DND-41 (cell line): Measurements from ENCODE around the gene PCAT6.
A peak's percentile ranks its signal among the peaks of the same experiment; 100 is the strongest.

Experiments used
- ATAC-seq: fragments of 200-7000 bp; cut with Tn5 transposase; 3 replicates; pipeline ENCODE4 v1.9.1; 2021; ENCODE audit warnings: low read depth; ENCODE audit not compliant: insufficient read depth
- DNase-seq: peaks from one replicate; pipeline ENCODE4 v3.0.0-alpha.2; 2020
- H2AFZ ChIP-seq: 2 replicates; pipeline ENCODE4 v1.6.0; 2012; ENCODE audit warnings: low read depth, low read length
- H3K27ac ChIP-seq: 2 replicates; pipeline ENCODE4 v1.5.1; 2012; ENCODE audit warnings: low read length, inconsistent platforms
- H3K27me3 ChIP-seq: fragments of 200-600 bp; sonication (generic); 2 replicates; pipeline ENCODE4 v1.6.0; 2012; ENCODE audit warnings: low read length, mild to moderate bottlenecking, inconsistent platforms; ENCODE audit not compliant: insufficient read depth, poor library complexity
- H3K36me3 ChIP-seq: 2 replicates; pipeline ENCODE4 v1.5.1; 2012; ENCODE audit warnings: low read length, inconsistent platforms; ENCODE audit not compliant: insufficient read depth
- H3K4me1 ChIP-seq: 2 replicates; pipeline ENCODE4 v1.5.1; 2012; ENCODE audit warnings: mild to moderate bottlenecking, low read length; ENCODE audit not compliant: insufficient read depth
- H3K4me2 ChIP-seq: 2 replicates; pipeline ENCODE4 v1.6.0; 2012; ENCODE audit warnings: mild to moderate bottlenecking, moderate library complexity, low read length, inconsistent platforms; ENCODE audit not compliant: insufficient read depth
- H3K4me3 ChIP-seq, 2 experiments: fragments of 200-600 bp in 1 of 2; shearing (Covaris generic) in 1 of 2; 2 replicates each; pipeline ENCODE4 v1.5.1; 2012 to 2016; ENCODE audit warnings: inconsistent platforms in 2 of 2, low read length in 2 of 2, mild to moderate bottlenecking in 2 of 2, low read depth in 1 of 2, moderate library complexity in 1 of 2
- H3K79me2 ChIP-seq: 2 replicates; pipeline ENCODE4 v1.6.0; 2012; ENCODE audit warnings: low read length, inconsistent platforms; ENCODE audit not compliant: insufficient read depth
- H3K9ac ChIP-seq: 2 replicates; pipeline ENCODE4 v1.6.0; 2012; ENCODE audit warnings: low read depth, mild to moderate bottlenecking, inconsistent platforms, low read length, moderate library complexity
- H3K9me3 ChIP-seq: 2 replicates; pipeline ENCODE4 v1.5.1; 2012; ENCODE audit warnings: low read length, moderate library complexity, mild to moderate bottlenecking, inconsistent platforms; ENCODE audit not compliant: insufficient read depth, severe bottlenecking
- H4K20me1 ChIP-seq: 2 replicates; pipeline ENCODE4 v1.6.0; 2012; ENCODE audit warnings: low read length; ENCODE audit not compliant: insufficient read depth
- CTCF ChIP-seq: IDR thresholded peaks from 2 replicates; pipeline ENCODE4 v1.5.1; 2012; ENCODE audit warnings: borderline replicate concordance, low read length, moderate library complexity, mild to moderate bottlenecking; ENCODE audit not compliant: poor library complexity, severe bottlenecking; ENCODE audit errors: extremely low read depth
- EZH2 ChIP-seq: IDR thresholded peaks from 3 replicates; pipeline ENCODE4 v1.6.1; 2012; ENCODE audit warnings: borderline replicate concordance, low read depth, mild to moderate bottlenecking, moderate library complexity, low read length, inconsistent platforms; ENCODE audit not compliant: severe bottlenecking

Gene PCAT6

GRCh38 chr1:202805886-202806844 is 4.6 kb upstream of the PCAT6 start:
- Histone ChIP-seq H3K27ac (no peak overlapping the region), H3K27me3 (peaks cover 72% of the 10 kb centered on the region), H4K20me1 (0 out of 2 replicates have a peak, but pooled peaks cover 1% of the 10 kb centered on the region), H3K4me2 (no peak overlapping the region), H3K79me2 (no peaks in the 10 kb centered on the region), H3K4me1 (peaks cover 15% of the 10 kb centered on the region), H3K4me3 (no peak overlapping the region), H3K36me3 (no peaks in the 10 kb centered on the region), H2AFZ (no peak overlapping the region), H3K9ac (no peak overlapping the region), H3K9me3 (no peaks in the 10 kb centered on the region)
- no peak for ATAC-seq
- DNase-seq = no peak
- no peak for TF ChIP-seq EZH2
- TF ChIP-seq CTCF = no peak

- H2AFZ ChIP-seq = no peak overlapping the region
Observed at GRCh38 chr1:202806845-202807450, 3.8 kb upstream of the PCAT6 start.

GRCh38 chr1:202807451-202807925 is 3.3 kb upstream of the PCAT6 start:
- Histone ChIP-seq H3K27ac (no peak overlapping the region), H3K4me2 (peak overlapping the region; percentile 59), H3K79me2 (no peaks in the 10 kb centered on the region), H4K20me1 (0 out of 2 replicates have a peak, but pooled peaks cover 3% of the 10 kb centered on the region), H3K4me3 (peak overlapping the region in 1 of 2 experiments; percentile 46; a peak in 1 of 4 replicates), H3K9ac (peak overlapping the region; percentile 12; the same call in 1 of the 2 replicates), H3K36me3 (no peaks in the 10 kb centered on the region), H3K9me3 (no peaks in the 10 kb centered on the region), H3K27me3 (peaks cover 83% of the 10 kb centered on the region), H2AFZ (no peak overlapping the region), H3K4me1 (peaks cover 16% of the 10 kb centered on the region)
- TF ChIP-seq CTCF = no peak
- no peak for TF ChIP-seq EZH2
- ATAC-seq = 0 out of 3 replicates have a peak, but pooled peaks have one; percentile 22
- DNase-seq = no peak

More at GRCh38 chr1:202806845-202807450, 3.8 kb upstream of the PCAT6 start:
- H3K36me3 ChIP-seq = no peaks in the 10 kb centered on the region
- TF ChIP-seq CTCF = no peak
- no peak for TF ChIP-seq EZH2
- 0 out of 2 replicates have a peak, but pooled peaks cover 3% of the 10 kb centered on the region for H4K20me1 ChIP-seq
- H3K27ac ChIP-seq = no peak overlapping the region
- H3K9me3 ChIP-seq = no peaks in the 10 kb centered on the region
- H3K4me3 ChIP-seq = no peak overlapping the region
- H3K4me1 ChIP-seq = peaks cover 16% of the 10 kb centered on the region
- ATAC-seq (no peak), DNase-seq (no peak)
- H3K4me2 ChIP-seq = no peak overlapping the region
- H3K27me3 ChIP-seq = peaks cover 78% of the 10 kb centered on the region
- H3K9ac ChIP-seq = no peak overlapping the region
- H3K79me2 ChIP-seq = no peaks in the 10 kb centered on the region
